GM18511 (cell line): ENCODE data around the gene ADA.

Experiments used
- ATAC-seq: cut with Tn5 transposase; IDR thresholded peaks from one replicate; pipeline ENCODE4 v1.9.1; 2021; ENCODE audit warnings: mild to moderate bottlenecking, moderate library complexity; ENCODE audit not compliant: unreplicated experiment

Gene ADA

GRCh38 chr20:44646023-44646640, 5.4 kb downstream of the ADA start:
- peak; percentile 40 for ATAC-seq

- no peak for ATAC-seq
These were observed 6.8 kb downstream of the ADA start for GRCh38 chr20:44644667-44645131.

- no peak for ATAC-seq
These were observed 7.3 kb downstream of the ADA start for GRCh38 chr20:44644230-44644617.

- no peak for ATAC-seq
These were observed 7.8 kb downstream of the ADA start for GRCh38 chr20:44643596-44644229.

- no peak for ATAC-seq
These were observed 8.4 kb downstream of the ADA start for GRCh38 chr20:44643154-44643519.

GRCh38 chr20:44642203-44643153, 9.0 kb downstream of the ADA start:
- peak; percentile 48 for ATAC-seq

GRCh38 chr20:44641325-44641724, 10.2 kb downstream of the ADA start:
- no peak for ATAC-seq

GRCh38 chr20:44640522-44640921, 11.0 kb downstream of the ADA start:
- ATAC-seq = no peak

GRCh38 chr20:44637522-44638372, 13.8 kb downstream of the ADA start:
- no peak for ATAC-seq

GRCh38 chr20:44637042-44637441, 14.5 kb downstream of the ADA start:
- ATAC-seq = no peak

- no peak for ATAC-seq
These were observed 15.6 kb downstream of the ADA start for GRCh38 chr20:44635877-44636276.

- ATAC-seq = no peak
These were observed 17.5 kb downstream of the ADA start for GRCh38 chr20:44633872-44634600.

- ATAC-seq = no peak
These were observed 18.2 kb downstream of the ADA start for GRCh38 chr20:44633187-44633810.

- ATAC-seq = no peak
These were observed 19.3 kb downstream of the ADA start for GRCh38 chr20:44632103-44632752.

- no peak for ATAC-seq
These were observed 21.2 kb downstream of the ADA start for GRCh38 chr20:44630297-44630696.

- no peak for ATAC-seq
These were observed 22.0 kb downstream of the ADA start for GRCh38 chr20:44629542-44629941.

- no peak for ATAC-seq
These were observed 22.5 kb downstream of the ADA start for GRCh38 chr20:44629017-44629385.

- ATAC-seq = no peak
These were observed 24.0 kb downstream of the ADA start for GRCh38 chr20:44627364-44628010.

GRCh38 chr20:44626278-44626677, 25.2 kb downstream of the ADA start:
- ATAC-seq = no peak
